BLaER1 treated with 17β-estradiol and CSF1 and Interleukin-3, amounts not matched to agents 10 nM and 100 nM (cell line): ENCODE data around the gene CFAP97.
"Not testable (repeated sequence)": the region's sequence is repeated elsewhere in the genome, so short reads cannot be mapped to it uniquely, and the experiment has no call there.

ENCODE experiments used
- H3K27ac ChIP-seq, 11 experiments: shearing (Covaris generic); formaldehyde crosslinking; 2 replicates each; pipeline ENCODE4 v1.8.1; 2022
- H3K27me3 ChIP-seq, 11 experiments: shearing (Covaris generic); formaldehyde crosslinking; 2 replicates each; pipeline ENCODE4 v1.8.1; 2022
- H3K36me3 ChIP-seq, 11 experiments: shearing (Covaris generic); formaldehyde crosslinking; 2 replicates each; pipeline ENCODE4 v1.8.1; 2022
- H3K4me1 ChIP-seq, 10 experiments: shearing (Covaris generic); formaldehyde crosslinking; 2 replicates each; pipeline ENCODE4 v1.8.1; 2022
- H3K4me2 ChIP-seq, 11 experiments: shearing (Covaris generic); formaldehyde crosslinking; 2 replicates each; pipeline ENCODE4 v1.8.1; 2022
- H3K4me3 ChIP-seq, 10 experiments: shearing (Covaris generic); formaldehyde crosslinking; 2 replicates each; pipeline ENCODE4 v1.8.1; 2022
- H3K9ac ChIP-seq, 11 experiments: shearing (Covaris generic); formaldehyde crosslinking; 2 replicates each; pipeline ENCODE4 v1.8.1; 2022
- H3K9me3 ChIP-seq, 11 experiments: shearing (Covaris generic); formaldehyde crosslinking; replicated peaks in 1 of 11; 2 replicates each; pipeline ENCODE4 v1.8.1; 2022
- H4K20me1 ChIP-seq, 11 experiments: shearing (Covaris generic); formaldehyde crosslinking; 2 replicates each; pipeline ENCODE4 v1.8.1; 2022
- Cebpa-rat ChIP-seq, 11 experiments: shearing (Covaris generic); IDR thresholded peaks; 2 replicates each; pipeline ENCODE4 v1.8.1; 2022

Gene CFAP97

DNA sequence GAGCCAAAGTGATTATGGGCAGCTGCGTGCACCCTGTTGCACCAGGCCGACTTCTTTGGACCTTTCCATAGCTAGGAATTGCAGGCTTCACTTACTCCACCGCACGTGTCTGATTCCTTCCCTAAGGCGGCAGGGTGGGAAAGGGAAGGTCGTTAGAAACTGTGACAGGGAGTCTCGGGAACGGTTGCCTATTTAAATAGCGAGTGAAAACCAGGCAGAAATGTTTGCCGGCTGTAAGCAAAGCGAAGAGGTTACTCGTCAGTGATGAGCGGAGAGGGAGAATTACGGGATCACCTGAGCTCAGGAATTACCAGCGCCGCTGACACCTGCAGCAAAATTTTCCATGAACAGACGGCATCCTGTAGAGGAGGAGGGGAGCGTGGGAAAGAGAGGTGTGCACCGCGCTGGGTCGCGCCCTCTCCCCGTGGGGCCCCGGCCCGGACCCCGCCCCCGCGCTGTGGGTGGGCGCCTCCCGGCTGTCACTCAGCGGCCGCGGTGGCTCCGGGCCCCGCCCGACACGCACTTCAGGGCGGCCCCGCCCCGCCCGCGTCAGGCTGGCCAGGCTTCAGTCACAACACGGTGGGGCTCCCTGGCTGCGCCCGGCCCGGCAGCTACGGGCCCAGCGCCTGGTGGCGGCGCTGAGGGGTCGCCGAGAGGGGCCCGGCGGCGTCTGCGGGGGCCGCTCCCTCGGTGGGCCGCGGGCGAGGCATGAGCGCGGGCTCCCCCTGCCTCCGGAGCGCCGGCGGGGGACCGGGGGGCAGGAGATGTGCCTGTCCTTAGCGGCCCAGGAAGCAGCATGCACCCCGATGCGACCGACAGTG, 5.4 kb upstream of the CFAP97 start, which contains the start of gene SNX25:
Gene SNX25 (plus strand): TSS at position 568 of the 821 bp plus-strand sequence. CDS start 229 bp downstream, at position 797.
- Histone ChIP-seq H4K20me1 (peaks cover 9 to 34% (median 21%) of the 10 kb centered on the region in 11 experiments; a peak in 14 of 22 replicates), H3K27ac (peak within 1 kb of the TSS; percentile 76 to 93 (median 88)), H3K4me2 (peak within 1 kb of the TSS; percentile 74 to 98 (median 89)), H3K9ac (peak within 1 kb of the TSS; percentile 92 to 94 (median 93)), H3K4me1 (peaks cover 55 to 67% (median 61%) of the 10 kb centered on the region in 10 experiments), H3K4me3 (peak within 1 kb of the TSS; percentile 75 to 97 (median 93)), H3K27me3 (peaks cover 0 to 11% (median 0%) of the 10 kb centered on the region in 11 experiments; a peak in 4 of 22 replicates), H3K9me3 (no peaks in the 10 kb centered on the region), H3K36me3 (no peaks in the 10 kb centered on the region)
- TF ChIP-seq Cebpa-rat (IDR thresholded peaks at IDR 0.05): no peak

DNA sequence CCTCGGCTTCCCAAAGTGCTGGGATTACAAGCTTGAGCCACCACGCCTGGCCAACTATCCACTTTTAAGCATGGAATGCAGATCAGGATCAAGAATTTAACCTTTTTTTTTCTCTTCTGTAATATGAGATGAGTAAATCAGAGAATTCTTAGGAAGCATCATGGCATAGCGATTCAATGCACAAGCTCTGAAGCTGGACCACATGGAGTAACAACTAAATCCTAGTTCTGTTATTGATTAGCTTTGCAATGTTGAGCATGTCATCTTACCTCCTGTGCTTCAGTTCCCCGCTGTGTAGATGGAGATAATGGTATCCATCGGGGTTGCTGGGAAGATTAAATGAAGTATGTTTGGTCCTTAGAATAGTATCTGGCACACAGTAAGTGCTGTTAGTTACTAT, 3.7 kb upstream of the CFAP97 start:
- Histone ChIP-seq H3K27ac (no peak overlapping the region), H3K9ac (no peak overlapping the region), H3K4me3 (no peak overlapping the region), H3K9me3 (no peaks in the 10 kb centered on the region), H3K27me3 (peaks cover 0 to 11% (median 0%) of the 10 kb centered on the region in 11 experiments; a peak in 4 of 22 replicates), H4K20me1 (peaks cover 9 to 26% (median 20%) of the 10 kb centered on the region in 11 experiments; a peak in 14 of 22 replicates), H3K4me2 (no peak overlapping the region), H3K4me1 (peaks cover 48 to 61% (median 55%) of the 10 kb centered on the region in 10 experiments), H3K36me3 (no peaks in the 10 kb centered on the region)
- TF ChIP-seq Cebpa-rat (IDR thresholded peaks at IDR 0.05): no peak

DNA sequence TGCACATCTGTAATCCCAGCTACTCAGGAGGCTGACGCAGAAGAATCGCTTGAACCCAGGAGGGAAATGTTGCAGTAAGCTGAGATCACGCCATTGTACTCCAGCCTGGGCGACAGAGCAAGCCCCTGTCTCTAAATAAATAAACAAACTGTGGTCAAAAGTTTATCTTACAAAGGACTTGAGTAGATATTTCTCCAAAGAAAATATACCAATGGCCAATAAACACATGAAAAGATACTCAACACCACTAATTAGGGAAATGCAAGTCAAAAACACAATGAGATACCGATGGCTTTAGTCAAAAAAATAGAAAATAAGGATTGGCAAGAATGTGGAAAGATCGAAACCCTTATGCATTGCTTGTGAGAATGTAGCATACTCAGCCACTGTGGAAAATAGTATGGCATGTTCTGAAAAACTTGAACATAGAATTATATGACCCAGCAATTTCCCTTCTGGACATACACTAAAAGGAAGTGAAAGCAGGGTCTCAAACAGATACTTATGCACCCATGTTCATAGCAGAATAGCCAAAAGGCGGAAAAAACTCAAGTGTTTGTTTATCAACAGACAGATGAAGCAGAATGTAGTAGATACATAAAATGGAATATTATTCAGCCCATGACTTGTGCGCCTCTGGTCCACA, 2.0 kb upstream of the CFAP97 start:
- H3K9ac ChIP-seq: no peak overlapping the region
- no peak overlapping the region for H3K4me3 ChIP-seq

DNA sequence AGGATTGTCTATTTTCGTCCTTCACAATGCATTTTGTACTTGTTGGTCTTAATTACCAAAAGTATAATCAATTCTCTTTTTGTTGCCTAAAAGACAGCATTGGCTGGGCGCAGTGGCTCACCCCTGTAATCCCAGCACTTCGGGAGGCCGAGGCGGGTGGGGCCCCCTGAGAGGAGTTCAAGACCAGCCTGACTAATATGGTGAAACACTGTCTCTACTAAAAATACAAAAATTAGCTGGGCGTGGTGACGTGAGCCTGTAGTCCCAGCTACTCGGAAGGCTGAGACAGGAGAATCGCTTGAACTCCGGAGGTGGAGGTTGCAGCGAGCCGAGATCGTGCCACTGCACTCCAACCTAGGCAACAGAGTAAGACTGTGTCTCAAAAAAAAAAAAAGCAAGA, 1.3 kb upstream of the CFAP97 start:
- not testable (repeated sequence) for H3K27me3 ChIP-seq, H3K9me3 ChIP-seq
- H3K4me1 ChIP-seq: peaks cover 40 to 60% (median 49%) of the 10 kb centered on the region in 10 experiments
- H3K4me3 ChIP-seq: peak overlapping the region in 9 of 10 experiments; percentile 68 to 80 (median 75); a peak in 18 of 20 replicates
- peaks cover 3 to 21% (median 15%) of the 10 kb centered on the region in 11 experiments; a peak in 12 of 22 replicates for H4K20me1 ChIP-seq
- H3K36me3 ChIP-seq: peaks cover 0 to 14% (median 9%) of the 10 kb centered on the region in 11 experiments; a peak in 15 of 22 replicates
- H3K27ac ChIP-seq: peak overlapping the region in 1 of 11 experiments; percentile 96; a peak in 1 of 22 replicates
- H3K9ac ChIP-seq: peak overlapping the region in 9 of 11 experiments; percentile 90 to 97 (median 92); a peak in 12 of 22 replicates
- H3K4me2 ChIP-seq: peak overlapping the region; percentile 78 to 97 (median 92)

More for the DNA sequence above, 2.0 kb upstream of the CFAP97 start:
- peaks cover 0 to 7% (median 1%) of the 10 kb centered on the region in 11 experiments; a peak in 10 of 22 replicates for H3K36me3 ChIP-seq
- H3K4me1 ChIP-seq: peaks cover 41 to 60% (median 51%) of the 10 kb centered on the region in 10 experiments
- no peak for TF ChIP-seq Cebpa-rat (IDR thresholded peaks at IDR 0.05)
- peaks cover 2 to 22% (median 17%) of the 10 kb centered on the region in 11 experiments; a peak in 15 of 22 replicates for H4K20me1 ChIP-seq
- no peaks in the 10 kb centered on the region for H3K9me3 ChIP-seq
- H3K27me3 ChIP-seq: peaks cover 0 to 5% (median 0%) of the 10 kb centered on the region in 11 experiments; a peak in 4 of 22 replicates
- peak overlapping the region; percentile 78 to 97 (median 92); a peak in 17 of 22 replicates for H3K4me2 ChIP-seq
- no peak overlapping the region for H3K27ac ChIP-seq

DNA sequence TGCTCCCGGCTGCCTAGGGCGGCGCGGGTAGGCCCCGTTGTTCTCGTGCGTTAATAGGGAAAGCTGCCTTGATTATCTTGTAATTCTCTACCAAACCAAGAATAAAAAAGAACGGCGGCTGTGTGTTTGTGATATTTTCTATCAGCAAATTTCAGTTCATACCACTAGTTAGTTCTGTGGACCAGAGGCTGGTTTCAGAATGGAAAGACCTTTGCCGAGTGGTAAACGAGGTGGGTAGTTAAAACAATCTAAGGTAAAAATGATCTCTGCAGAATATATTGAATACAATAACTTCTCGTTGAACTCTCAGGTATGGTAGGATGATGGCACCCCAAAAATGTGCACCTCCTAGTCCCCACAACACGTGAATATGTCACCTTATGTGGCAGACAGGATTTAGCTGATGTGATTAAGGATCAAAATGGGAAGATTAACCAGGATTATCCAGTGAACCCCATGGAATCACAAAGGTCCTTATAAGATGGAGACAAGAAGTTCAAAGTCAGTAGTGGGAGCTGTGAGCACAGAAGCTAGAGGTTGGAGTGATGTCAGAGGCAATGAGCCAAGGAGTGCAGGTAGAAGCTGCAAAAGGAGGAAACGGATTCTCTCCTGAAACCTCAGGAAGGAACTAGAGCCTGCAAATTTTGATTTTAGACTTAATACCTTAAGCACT, 574 bp upstream of the CFAP97 start:
- peaks cover 40 to 60% (median 49%) of the 10 kb centered on the region in 10 experiments for H3K4me1 ChIP-seq
- peaks cover 5 to 23% (median 14%) of the 10 kb centered on the region in 11 experiments; a peak in 12 of 22 replicates for H4K20me1 ChIP-seq
- peak overlapping the region; percentile 89 to 98 (median 95); a peak in 21 of 22 replicates for H3K27ac ChIP-seq
- TF ChIP-seq Cebpa-rat (IDR thresholded peaks at IDR 0.05): no peak
- H3K4me3 ChIP-seq: peak overlapping the region; percentile 68 to 80 (median 75)
- H3K9me3 ChIP-seq: no peaks in the 10 kb centered on the region
- H3K36me3 ChIP-seq: peaks cover 0 to 21% (median 13%) of the 10 kb centered on the region in 11 experiments; a peak in 17 of 22 replicates
- H3K9ac ChIP-seq: peak overlapping the region; percentile 90 to 97 (median 92)
- H3K27me3 ChIP-seq: peaks cover 0 to 4% (median 0%) of the 10 kb centered on the region in 11 experiments; a peak in 1 of 22 replicates
- peak overlapping the region; percentile 78 to 97 (median 92) for H3K4me2 ChIP-seq

DNA sequence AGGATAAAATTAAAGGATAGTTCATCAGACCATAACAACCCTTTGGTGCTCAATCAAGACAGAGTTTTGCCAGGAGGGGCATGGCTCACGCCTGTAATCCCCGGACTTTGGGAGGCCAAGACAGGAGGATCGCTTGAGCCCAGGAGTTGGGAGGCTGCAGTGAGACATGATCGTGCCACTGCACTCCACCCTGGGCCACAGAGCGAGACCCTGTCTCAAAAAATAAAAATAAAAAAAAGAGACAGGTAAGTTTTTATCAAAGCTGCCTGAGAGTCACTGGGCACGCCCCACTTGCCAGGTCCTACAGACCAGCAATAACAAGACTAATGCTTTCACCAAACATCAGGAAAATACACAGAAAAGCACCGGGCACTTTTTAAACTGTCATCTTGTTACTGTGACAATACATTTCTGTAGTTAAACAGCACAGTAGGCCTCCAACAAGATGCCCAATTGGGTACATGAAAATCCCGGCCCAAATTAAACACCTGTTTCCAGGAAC, 765 bp downstream of the CFAP97 start:
- H3K4me2 ChIP-seq: peak overlapping the region; percentile 78 to 97 (median 92)
- no peak for TF ChIP-seq Cebpa-rat (IDR thresholded peaks at IDR 0.05)
- peaks cover 4 to 34% (median 22%) of the 10 kb centered on the region in 11 experiments; a peak in 20 of 22 replicates for H3K36me3 ChIP-seq
- H3K9ac ChIP-seq: peak overlapping the region; percentile 90 to 97 (median 92)
- H4K20me1 ChIP-seq: peaks cover 9 to 37% (median 23%) of the 10 kb centered on the region in 11 experiments; a peak in 12 of 22 replicates
- H3K27me3 ChIP-seq: no peaks in the 10 kb centered on the region
- H3K4me3 ChIP-seq: peak overlapping the region; percentile 68 to 80 (median 75)
- peaks cover 33 to 52% (median 44%) of the 10 kb centered on the region in 10 experiments for H3K4me1 ChIP-seq
- H3K27ac ChIP-seq: peak overlapping the region; percentile 89 to 98 (median 95)
- H3K9me3 ChIP-seq: no peaks in the 10 kb centered on the region

DNA sequence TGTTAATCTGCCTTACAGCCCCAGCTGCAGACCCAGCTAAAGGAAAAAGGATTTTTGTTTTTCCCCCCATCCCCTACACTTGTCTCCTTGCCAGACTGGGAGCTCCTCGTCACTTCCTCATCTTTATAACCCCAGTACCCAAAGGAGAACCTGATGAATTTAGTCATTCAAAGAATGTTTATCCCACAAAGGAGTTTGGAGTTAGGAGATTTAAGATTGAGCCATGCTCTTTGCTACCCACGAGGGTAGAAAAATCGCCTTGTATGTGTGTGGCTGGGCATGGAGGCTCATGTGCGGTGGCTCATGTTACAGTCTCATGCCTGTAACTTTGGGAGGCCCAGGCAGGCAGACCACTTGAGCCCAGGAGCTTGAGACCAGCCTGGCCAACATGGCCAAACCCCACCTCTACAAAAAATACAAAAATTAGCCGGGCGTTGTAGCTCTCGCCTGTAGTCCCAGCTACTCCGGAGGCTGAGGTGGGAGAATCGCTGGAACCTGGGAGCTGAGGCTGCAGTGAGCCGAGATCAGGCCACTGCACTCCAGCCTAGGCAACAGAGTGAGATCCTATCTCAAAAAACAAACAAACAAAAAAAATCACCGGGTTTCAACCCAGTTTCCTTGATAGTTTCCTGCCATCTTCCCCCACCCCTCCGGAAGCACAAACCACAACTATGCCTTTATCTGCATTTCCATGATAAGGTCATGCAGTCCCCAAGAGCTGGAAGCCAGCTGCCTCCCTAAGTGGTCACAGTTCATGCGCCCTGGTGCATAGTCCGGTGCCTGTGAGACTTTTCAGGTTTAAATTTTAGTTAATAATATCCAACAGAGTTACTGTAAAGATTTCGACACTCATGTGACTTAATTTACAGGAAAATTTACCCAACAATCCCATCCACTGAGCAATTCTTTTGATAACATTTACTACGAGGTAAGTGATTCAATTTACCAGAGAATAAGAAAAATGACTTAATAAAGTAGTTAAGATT, 1.5 kb downstream of the CFAP97 start:
- no peaks in the 10 kb centered on the region for H3K9me3 ChIP-seq
- peak overlapping the region in 10 of 11 experiments; percentile 90 to 97 (median 92); a peak in 19 of 22 replicates for H3K9ac ChIP-seq
- H3K27ac ChIP-seq: peak overlapping the region in 10 of 11 experiments; percentile 92 to 98 (median 96); a peak in 19 of 22 replicates
- peaks cover 9 to 43% (median 31%) of the 10 kb centered on the region in 11 experiments; a peak in 12 of 22 replicates for H4K20me1 ChIP-seq
- no peak for TF ChIP-seq Cebpa-rat (IDR thresholded peaks at IDR 0.05)
- no peaks in the 10 kb centered on the region for H3K27me3 ChIP-seq
- peak overlapping the region; percentile 68 to 80 (median 75); a peak in 19 of 20 replicates for H3K4me3 ChIP-seq
- H3K4me2 ChIP-seq: peak overlapping the region; percentile 78 to 97 (median 92)
- H3K36me3 ChIP-seq: peaks cover 4 to 41% (median 24%) of the 10 kb centered on the region in 11 experiments; a peak in 20 of 22 replicates
- H3K4me1 ChIP-seq: peaks cover 33 to 52% (median 44%) of the 10 kb centered on the region in 10 experiments

DNA sequence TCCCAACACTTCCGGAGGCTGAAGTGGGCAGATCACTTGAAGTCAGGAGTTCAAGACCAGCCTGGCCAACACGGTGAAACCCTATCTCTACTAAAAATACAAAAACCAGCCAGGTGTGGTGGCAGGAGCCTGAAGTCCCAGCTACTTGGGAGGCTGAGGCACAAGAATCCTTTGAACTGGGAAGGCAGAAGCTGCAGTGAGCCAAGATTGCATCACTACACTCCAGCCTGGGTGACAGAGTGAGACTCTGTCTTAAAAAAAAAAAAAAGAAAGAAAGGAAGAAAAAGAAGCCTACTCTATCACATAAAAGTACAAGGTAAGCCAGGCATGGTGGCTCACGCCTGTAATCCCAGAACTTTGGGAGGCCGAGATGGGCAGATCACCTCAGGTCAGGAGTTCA, 5.6 kb downstream of the CFAP97 start:
- peaks cover 14 to 80% (median 49%) of the 10 kb centered on the region in 11 experiments for H3K36me3 ChIP-seq
- H3K27ac ChIP-seq, H3K4me2 ChIP-seq, H3K27me3 ChIP-seq, H3K9ac ChIP-seq, H3K9me3 ChIP-seq, H3K4me3 ChIP-seq: not testable (repeated sequence)
- H4K20me1 ChIP-seq: peaks cover 20 to 77% (median 50%) of the 10 kb centered on the region in 11 experiments; a peak in 16 of 22 replicates
- peaks cover 17 to 34% (median 20%) of the 10 kb centered on the region in 10 experiments for H3K4me1 ChIP-seq
